Uterus (tissue), 4 donors: ENCODE results near the gene CBLB. TPM values are rescaled to one million over a fixed set of nuclear protein-coding genes. Genes with fewer than 3 reads are reported as not detected.

Experiments
- DNase-seq, 2 donors: peaks; one replicate each; pipeline ENCODE4 v3.0.0-alpha.2; 2019 to 2020
- H3K27ac ChIP-seq, 2 donors: fragments of 200-600 bp; sonication (generic); 1 replicate in 1 of 2; 2 replicates in 1 of 2; pipeline ENCODE4 v1.5.1; 2016 to 2018
- H3K27me3 ChIP-seq, 2 donors: fragments of 200-600 bp; sonication (generic); one replicate each; pipeline ENCODE4 v1.5.1; 2018 to 2019; ENCODE audit warnings: control low read depth in 1 of 2
- H3K36me3 ChIP-seq, 2 donors: fragments of 200-600 bp; sonication (generic); one replicate each; pipeline ENCODE4 v1.5.1; 2019; ENCODE audit warnings: control low read depth in 1 of 2
- H3K4me1 ChIP-seq, 2 donors: fragments of 200-600 bp; sonication (generic); one replicate each; pipeline ENCODE4 v1.5.1; 2018 to 2019; ENCODE audit warnings: control low read depth in 1 of 2
- H3K4me3 ChIP-seq, 2 donors: fragments of 200-600 bp; sonication (generic); 1 replicate in 1 of 2; 2 replicates in 1 of 2; pipeline ENCODE4 v1.5.1; 2018 to 2019; ENCODE audit warnings: mild to moderate bottlenecking in 1 of 2
- H3K9me3 ChIP-seq, 2 donors: fragments of 200-600 bp; sonication (generic); one replicate each; pipeline ENCODE4 v1.5.1; 2019; ENCODE audit warnings: control low read depth in 1 of 2
- POLR2A ChIP-seq, 2 donors: fragments of 450-650 bp; IDR thresholded peaks; one replicate each; pipeline ENCODE4 v1.6.1; 2016; ENCODE audit warnings: antibody characterized with exemption in 2 of 2, mild to moderate bottlenecking in 1 of 2, moderate library complexity in 1 of 2
- intact Hi-C: fragments of 100-400 bp; cut with DNase I; formaldehyde crosslinking; loops from one replicate; pipeline ENCODE4 v1.15.1; 2023; ENCODE audit warnings: low total_unique reads
- total RNA-seq, 4 donors: library from RNA; depleted of rRNA in 3 of 4; stranded (reverse); fragments of >200 nt in 3 of 4; gene quantifications; one replicate each; pipeline versions ENCODE4 v1.1.0 to v1.2.4, GENCODE V29; 2014 to 2023
- TF ChIP-seq, protein P1 (sequence below), 4 experiments: fragments of 200-600 bp in 2 of 4; fragments of 450-650 bp in 2 of 4; sonication (generic) in 2 of 4; IDR thresholded peaks; one replicate each; pipeline ENCODE4 v1.5.1; 2016 to 2019; ENCODE audit warnings: antibody characterized with exemption in 4 of 4, mild to moderate bottlenecking in 2 of 4, moderate library complexity in 1 of 4
- donor health status: DM: yes; HTN: yes; CAD: no.

CBLB gene
- total RNA-seq, 4 donors from 2014 or later = 26.1 to 86.2 (median 44.5) TPM

DNA sequence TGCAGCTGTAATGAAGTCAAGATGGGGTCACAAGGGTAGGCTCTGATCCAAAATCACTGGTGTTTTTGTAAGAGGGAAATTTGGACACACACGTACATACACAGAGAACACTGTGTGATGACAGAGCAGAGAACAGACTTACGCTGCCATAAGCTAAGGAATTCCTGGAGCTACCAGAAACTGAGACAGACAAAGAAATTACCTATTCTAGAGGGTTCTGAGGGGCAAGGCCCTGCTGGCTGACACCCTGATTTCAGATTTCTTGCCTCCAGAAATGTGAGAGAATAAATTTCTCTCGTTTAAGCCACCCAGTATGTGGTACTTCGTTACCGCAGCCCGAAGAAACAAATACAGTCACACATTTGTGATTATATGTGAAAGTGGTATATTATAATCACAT, 24.8 kb downstream of the CBLB start:
- TF ChIP-seq POLR2A (IDR thresholded peaks at IDR 0.05) = no peak
- TF ChIP-seq, protein P1, sequence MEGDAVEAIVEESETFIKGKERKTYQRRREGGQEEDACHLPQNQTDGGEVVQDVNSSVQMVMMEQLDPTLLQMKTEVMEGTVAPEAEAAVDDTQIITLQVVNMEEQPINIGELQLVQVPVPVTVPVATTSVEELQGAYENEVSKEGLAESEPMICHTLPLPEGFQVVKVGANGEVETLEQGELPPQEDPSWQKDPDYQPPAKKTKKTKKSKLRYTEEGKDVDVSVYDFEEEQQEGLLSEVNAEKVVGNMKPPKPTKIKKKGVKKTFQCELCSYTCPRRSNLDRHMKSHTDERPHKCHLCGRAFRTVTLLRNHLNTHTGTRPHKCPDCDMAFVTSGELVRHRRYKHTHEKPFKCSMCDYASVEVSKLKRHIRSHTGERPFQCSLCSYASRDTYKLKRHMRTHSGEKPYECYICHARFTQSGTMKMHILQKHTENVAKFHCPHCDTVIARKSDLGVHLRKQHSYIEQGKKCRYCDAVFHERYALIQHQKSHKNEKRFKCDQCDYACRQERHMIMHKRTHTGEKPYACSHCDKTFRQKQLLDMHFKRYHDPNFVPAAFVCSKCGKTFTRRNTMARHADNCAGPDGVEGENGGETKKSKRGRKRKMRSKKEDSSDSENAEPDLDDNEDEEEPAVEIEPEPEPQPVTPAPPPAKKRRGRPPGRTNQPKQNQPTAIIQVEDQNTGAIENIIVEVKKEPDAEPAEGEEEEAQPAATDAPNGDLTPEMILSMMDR (IDR thresholded peaks at IDR 0.05) = no peak
- intact Hi-C loops = no loop called here
- Histone ChIP-seq H3K4me1 (peaks cover 0 to 14% of the 10 kb centered on the region in 2 donors), H3K27ac (no peak overlapping the region), H3K9me3 (no peaks in the 10 kb centered on the region), H3K27me3 (no peaks in the 10 kb centered on the region), H3K4me3 (no peak overlapping the region), H3K36me3 (no peaks in the 10 kb centered on the region)
- no peak for DNase-seq

- Histone ChIP-seq H3K4me3 (no peak overlapping the region), H3K9me3 (no peaks in the 10 kb centered on the region), H3K27ac (no peak overlapping the region), H3K27me3 (no peaks in the 10 kb centered on the region), H3K4me1 (peaks cover 0 to 13% of the 10 kb centered on the region in 2 donors), H3K36me3 (no peaks in the 10 kb centered on the region)
- intact Hi-C loops = no loop called here
- TF ChIP-seq, protein P1 (IDR thresholded peaks at IDR 0.05) = no peak
- TF ChIP-seq POLR2A (IDR thresholded peaks at IDR 0.05) = no peak
- DNase-seq = no peak
Observed at GRCh38 chr3:105842943-105843342, 25.9 kb downstream of the CBLB start.

DNA sequence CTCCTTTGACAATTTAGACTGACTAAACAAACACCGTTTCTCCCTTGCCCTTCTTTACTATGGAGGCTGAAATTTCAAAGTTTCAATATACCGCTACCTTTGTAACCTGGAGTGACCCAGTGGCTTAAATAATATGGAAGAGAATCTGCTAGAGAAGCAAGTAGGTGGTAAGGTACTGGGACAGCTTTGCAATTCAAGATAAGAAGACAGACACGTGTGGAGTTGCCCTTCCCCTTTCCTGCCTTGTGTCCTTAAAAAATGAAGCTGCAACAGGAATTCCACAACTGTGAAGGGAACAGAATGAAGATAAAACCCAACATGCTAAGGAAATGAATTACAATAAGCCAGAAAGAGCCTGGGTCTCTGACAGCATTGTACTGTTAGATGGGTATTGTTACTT, 26.4 kb downstream of the CBLB start:
- H3K4me1 ChIP-seq = peaks cover 0 to 8% of the 10 kb centered on the region in 2 donors
- no peaks in the 10 kb centered on the region for H3K36me3 ChIP-seq
- H3K9me3 ChIP-seq = no peaks in the 10 kb centered on the region
- TF ChIP-seq, protein P1 (IDR thresholded peaks at IDR 0.05) = no peak
- TF ChIP-seq POLR2A (IDR thresholded peaks at IDR 0.05) = no peak
- no peak overlapping the region for H3K4me3 ChIP-seq
- no peak overlapping the region for H3K27ac ChIP-seq
- no peak for DNase-seq
- intact Hi-C loops = no loop called here
- no peaks in the 10 kb centered on the region for H3K27me3 ChIP-seq

DNA sequence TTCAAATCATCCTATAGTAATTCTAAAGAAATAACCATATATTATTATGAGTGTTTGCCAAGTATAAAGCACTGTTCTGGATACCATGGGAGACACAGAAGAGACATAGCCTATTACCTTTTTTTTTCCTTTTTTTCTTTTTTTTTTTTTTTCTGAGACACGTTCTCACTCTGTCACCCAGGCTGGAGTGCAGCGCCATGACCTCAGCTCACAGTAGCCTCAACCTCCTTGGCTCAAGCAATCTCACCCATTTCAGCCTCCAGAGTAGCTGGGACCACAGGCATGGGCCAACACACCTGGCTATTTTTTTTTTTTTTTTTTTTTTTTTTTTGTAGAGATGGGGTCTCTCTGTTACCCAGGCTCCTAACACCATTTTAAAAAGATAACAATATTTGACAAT, 30.9 kb downstream of the CBLB start:
- H3K27ac ChIP-seq = no peak overlapping the region
- no peak overlapping the region for H3K4me3 ChIP-seq
- intact Hi-C loops = no loop called here
- H3K9me3 ChIP-seq = no peaks in the 10 kb centered on the region
- no peaks in the 10 kb centered on the region for H3K27me3 ChIP-seq
- H3K4me1 ChIP-seq = no peaks in the 10 kb centered on the region
- no peak for DNase-seq
- no peaks in the 10 kb centered on the region for H3K36me3 ChIP-seq
- TF ChIP-seq, protein P1 (IDR thresholded peaks at IDR 0.05) = no peak
- no peak for TF ChIP-seq POLR2A (IDR thresholded peaks at IDR 0.05)

- H3K36me3 ChIP-seq = no peaks in the 10 kb centered on the region
- H3K4me3 ChIP-seq = no peak overlapping the region
- H3K4me1 ChIP-seq = no peaks in the 10 kb centered on the region
- intact Hi-C loops = no loop called here
- H3K9me3 ChIP-seq = no peaks in the 10 kb centered on the region
- H3K27ac ChIP-seq = no peak overlapping the region
- DNase-seq = no peak
- H3K27me3 ChIP-seq = no peaks in the 10 kb centered on the region
- TF ChIP-seq, protein P1 (IDR thresholded peaks at IDR 0.05) = no peak
- no peak for TF ChIP-seq POLR2A (IDR thresholded peaks at IDR 0.05)
Observed at GRCh38 chr3:105837143-105837740, 31.6 kb downstream of the CBLB start.
